Tracheal epithelial cell (primary cell): ENCODE data around the gene ETDB. TPM values are rescaled to one million over a fixed set of nuclear protein-coding genes. Genes with fewer than 3 reads are reported as not detected.

Source experiments
- total RNA-seq: library from RNA; depleted of rRNA; stranded (reverse); fragments of >200 nt; gene quantifications from 2 replicates; pipeline ENCODE4 v1.2.1, GENCODE V29; 2014

The ETDB gene
- total RNA-seq, result not detected in 2 replicates

DNA sequence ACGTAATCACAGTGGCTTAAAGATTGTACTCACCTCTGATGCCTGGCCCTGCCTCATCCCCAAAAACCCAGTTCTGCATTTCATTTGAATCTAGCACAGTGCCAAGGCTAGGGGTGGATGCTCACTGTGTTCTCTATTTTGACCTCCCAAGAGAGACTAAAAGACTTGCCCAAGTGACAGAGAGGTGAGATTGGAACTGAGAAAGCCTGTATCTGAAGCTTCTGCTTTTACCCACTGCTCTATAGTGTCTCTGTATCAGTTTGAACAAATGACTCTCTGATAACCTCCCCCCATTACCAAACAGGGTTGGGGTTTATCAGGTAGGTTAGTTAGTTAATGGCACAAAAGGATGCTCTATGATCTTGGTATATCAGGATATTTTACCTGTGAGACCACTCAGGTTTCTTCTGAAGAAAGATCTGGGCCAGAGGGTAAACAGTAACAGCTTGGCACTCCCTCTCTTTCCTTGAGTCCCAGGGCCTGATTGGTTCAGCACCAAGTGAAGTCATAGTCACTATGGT is at the start of gene ETDB:
TSS of gene ETDB (minus strand) at position 471 of the 521 bp plus-strand sequence. CDS start 1,265 bp downstream, outside the sequence.

Other genes with a start within 250 kb of the ETDB start
- 19.3 and 23.0 TPM in 2 replicates for gene MOSPD1, start 205.3 kb downstream of the ETDB start, total RNA-seq
- gene SMIM10, start 129.5 kb downstream of the ETDB start, total RNA-seq, result under 0.01 TPM in 1 of 2 replicates, not detected in the other
- 0.64 and 1.9 TPM in 2 replicates for gene RTL8B, start 98.0 kb downstream of the ETDB start, total RNA-seq
- gene RTL8C, start 88.2 kb downstream of the ETDB start, total RNA-seq, result 11.5 and 15.2 TPM in 2 replicates
- gene RTL8A, start 68.4 kb downstream of the ETDB start, total RNA-seq, result 3.4 and 4.3 TPM in 2 replicates
- 0.64 and 0.72 TPM in 2 replicates for gene SMIM10L2B, start 21.8 kb downstream of the ETDB start, total RNA-seq
- not detected in 2 replicates for gene CT55, start 50.9 kb upstream of the ETDB start, total RNA-seq
- gene ETDA, start 131.5 kb upstream of the ETDB start, total RNA-seq, result not detected in 2 replicates
- not detected in 2 replicates for gene ETDC, start 189.0 kb upstream of the ETDB start, total RNA-seq
- 3.4 and 4.7 TPM in 2 replicates for gene ZNF75D, start 223.6 kb upstream of the ETDB start, total RNA-seq
- gene ZNF449, start 224.3 kb upstream of the ETDB start, total RNA-seq, result 4.6 and 4.9 TPM in 2 replicates